Measurements from ENCODE around the gene CD2.

The CD2 gene

GRCh38 chr1:116762281-116762680 lies 8.1 kb downstream of the CD2 start:
- peak; percentile 41 to 61 for DNase-seq

DNA sequence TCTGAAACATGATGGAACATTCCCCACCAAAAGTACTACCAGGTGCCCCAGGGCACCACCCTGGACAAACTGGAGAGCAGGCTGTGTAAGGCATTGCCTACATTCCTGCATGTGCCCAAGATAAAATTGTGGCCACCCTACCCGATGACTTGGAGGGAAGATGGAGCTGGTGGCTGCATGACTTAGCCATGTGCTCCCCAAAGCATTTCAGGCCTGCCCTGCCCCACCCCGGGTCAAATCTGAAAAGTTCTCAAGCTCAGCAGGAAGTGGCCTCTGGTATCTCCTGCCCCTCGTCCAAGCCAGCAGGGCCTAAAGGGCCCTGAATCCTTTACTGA lies 8.5 kb downstream of the CD2 start:
- DNase-seq = no peak

GRCh38 chr1:116763116-116763786 lies 9.0 kb downstream of the CD2 start:
- no peak for DNase-seq

- peak in 1 of 2 experiments; percentile 55 for DNase-seq
These were observed 9.7 kb downstream of the CD2 start for GRCh38 chr1:116763787-116764465.

GRCh38 chr1:116764466-116764898 lies 10.3 kb downstream of the CD2 start:
- DNase-seq = no peak

GRCh38 chr1:116764906-116765862 lies 11.0 kb downstream of the CD2 start:
- DNase-seq = no peak

DNA sequence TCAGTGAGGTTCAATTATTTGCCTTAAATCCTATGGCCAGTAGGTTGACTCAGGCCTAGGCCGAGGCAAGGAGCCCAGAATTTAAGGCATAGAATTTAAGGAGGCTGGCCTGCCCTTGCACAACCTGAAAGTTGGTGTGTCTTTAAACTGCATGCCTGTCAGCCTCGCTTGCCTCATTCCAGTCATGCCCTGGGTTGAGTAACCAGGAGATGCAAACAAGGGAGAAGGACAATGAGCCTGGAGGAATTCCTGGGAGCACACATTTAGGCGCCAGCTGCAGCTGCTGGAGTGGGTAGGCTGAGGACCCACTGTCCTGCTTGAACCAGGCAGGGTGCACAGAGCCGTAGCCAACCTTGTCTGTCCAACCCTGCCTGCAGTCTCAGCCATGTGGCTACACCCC lies 11.7 kb downstream of the CD2 start:
- DNase-seq = no peak

DNA sequence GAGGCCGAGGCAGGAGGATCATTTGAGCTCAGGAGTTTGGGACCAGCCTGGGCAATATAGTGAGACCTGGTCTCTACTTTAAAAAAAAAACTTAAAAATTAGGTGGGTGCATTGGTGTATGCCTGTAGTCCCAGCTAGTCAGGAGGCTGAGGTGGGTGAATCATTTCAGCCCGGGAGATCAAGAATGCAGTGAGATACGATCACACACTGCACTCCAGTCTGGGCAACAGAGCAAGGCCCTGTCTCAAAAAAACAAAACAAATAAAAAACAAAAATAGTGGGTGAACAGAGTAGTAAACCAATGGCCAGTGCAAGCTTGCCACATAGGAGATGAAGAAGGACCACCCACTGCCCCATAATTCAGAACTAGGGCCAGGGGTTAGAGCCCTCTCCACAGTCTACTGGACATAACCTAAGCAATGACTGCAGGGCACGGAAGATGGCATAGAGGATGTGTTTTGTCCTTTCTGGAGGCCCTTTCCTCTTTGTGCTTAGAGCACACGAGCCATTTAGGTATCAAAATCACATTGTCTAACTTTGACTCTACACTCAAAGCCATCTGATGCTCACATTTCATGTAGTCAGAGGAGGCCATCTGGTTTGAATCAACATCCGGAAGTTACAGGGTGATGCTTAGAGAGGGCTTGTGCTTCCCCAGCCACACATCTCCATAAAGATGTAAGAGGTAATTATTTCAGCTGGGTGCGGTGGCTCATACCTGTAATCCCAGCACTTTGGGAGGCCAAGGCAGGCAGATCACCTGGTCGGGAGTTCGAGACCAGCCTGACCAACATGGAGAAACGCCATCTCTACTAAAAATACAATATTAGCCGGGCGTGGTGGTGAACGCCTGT lies 12.6 kb downstream of the CD2 start:
- no peak for DNase-seq

DNA sequence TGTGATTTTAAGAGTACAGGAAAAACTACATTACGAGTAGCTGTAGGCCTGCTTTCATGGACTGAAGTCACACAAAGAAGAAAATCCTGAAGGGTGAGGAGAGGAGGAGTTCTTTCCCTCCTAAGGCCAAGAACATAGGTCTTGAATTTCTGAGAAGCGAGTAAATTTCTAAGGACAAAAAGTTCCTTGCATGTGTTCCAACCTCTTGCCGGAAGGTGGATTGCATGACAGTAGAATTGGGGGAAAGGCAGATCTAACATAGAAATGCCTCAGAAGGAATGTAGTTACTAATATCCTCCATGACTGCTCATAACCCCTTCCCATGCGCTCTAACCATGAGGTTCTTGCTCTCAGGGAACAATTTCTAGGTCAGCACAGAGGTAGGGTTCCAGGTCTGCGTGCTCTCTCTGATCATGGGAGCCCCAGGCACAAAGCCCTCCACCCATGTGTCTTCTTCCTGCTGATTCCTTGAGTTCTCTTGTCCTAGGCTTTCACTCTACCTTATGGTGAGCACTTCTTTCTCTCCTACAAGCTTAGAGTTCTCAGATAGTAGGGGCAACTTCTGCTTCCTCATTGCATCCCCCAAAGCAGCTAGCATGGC lies 13.7 kb downstream of the CD2 start:
- no peak for DNase-seq

- DNase-seq = no peak
These were observed 14.3 kb downstream of the CD2 start for GRCh38 chr1:116768416-116769103.

DNA sequence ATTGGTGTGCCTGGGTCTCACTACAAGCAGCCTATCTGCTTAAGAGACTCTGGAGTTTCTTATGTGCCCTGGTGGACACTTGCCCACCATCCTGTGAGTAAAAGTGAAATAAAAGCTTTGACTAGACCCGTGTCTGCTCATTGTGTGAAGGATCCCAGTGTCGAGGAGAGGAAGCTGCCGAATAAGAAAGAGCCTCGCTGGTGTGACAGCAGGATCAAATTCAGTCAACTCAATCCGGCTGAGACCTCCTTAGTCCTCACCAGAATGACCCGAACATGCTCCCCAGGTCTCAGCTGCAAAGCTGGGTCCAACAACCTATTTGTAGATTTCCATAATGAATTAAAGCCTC lies 14.8 kb downstream of the CD2 start:
- DNase-seq = no peak

- DNase-seq = no peak
These were observed 15.3 kb downstream of the CD2 start for GRCh38 chr1:116769561-116769977.

DNA sequence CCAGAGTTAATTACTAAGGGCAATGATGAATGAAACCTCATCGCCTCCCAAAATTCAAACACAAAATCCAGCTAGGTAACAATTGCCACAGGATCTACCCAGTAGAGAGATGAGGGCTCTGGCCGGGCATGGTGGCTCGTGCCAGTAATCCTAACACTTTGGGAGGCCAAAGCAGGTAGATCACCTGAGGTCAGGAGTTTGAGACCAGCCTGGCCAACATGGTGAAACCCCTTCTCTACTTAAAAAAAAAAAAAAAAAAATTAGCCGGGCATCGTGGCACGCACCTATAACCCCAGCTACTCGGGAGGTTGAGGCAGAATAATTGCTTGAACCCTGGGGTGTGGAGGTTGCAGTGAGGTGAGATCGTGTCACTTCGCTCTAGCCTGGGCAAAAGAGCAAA lies 15.8 kb downstream of the CD2 start:
- no peak for DNase-seq

GRCh38 chr1:116770625-116771024 lies 16.4 kb downstream of the CD2 start:
- no peak for DNase-seq

GRCh38 chr1:116771997-116772647 lies 17.9 kb downstream of the CD2 start:
- DNase-seq = no peak

GRCh38 chr1:116772648-116773045 lies 18.4 kb downstream of the CD2 start:
- DNase-seq = no peak

- DNase-seq = no peak
These were observed 21.0 kb downstream of the CD2 start for GRCh38 chr1:116775116-116775752.

DNA sequence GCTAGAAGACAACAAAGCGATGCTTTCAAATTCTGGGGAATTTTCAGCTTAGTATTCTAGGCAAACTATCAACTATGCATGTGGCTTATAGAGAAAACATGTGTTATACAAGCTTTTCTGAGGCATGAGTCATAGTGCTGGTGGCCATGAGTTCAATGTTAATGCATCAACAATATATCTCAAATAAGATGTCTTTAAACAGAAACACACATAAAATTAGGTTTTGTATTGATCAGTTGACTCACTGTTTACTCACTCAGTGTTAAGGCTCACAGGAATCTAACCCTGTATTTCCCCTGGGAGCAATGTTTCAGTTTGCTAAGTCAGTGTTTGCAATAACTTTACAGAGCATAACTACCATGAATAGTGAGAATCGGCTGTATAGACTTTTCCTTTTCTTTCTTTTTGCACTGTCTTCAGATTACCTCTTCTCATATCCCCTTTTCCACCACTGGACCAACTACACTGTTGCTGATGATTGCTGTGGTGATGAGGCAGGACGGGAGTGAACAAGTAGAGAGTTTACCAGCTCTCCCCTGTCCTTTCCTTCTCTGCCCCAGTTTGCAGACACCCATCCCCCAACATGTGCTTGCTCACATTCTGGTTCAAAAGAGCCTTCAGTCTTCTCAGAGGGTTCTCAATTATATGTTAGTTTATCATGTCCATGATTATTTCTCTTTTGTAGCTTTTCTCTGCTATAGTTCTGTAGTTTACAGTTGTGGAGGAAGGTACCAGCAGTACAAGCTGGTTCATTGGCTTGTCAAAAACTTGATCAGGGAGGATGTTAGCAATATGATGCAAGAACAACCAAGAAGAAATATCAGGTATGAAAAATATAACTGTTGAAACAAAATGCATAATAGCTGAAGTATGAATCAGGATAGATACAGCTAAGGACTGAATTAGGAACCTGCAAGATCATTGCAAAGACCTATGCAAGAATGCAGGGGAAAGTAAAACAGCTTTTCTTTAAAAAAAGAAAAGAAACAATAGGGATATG lies 23.9 kb downstream of the CD2 start:
- no peak for DNase-seq

- DNase-seq = no peak
These were observed 26.8 kb downstream of the CD2 start for GRCh38 chr1:116781034-116781433.

All from NCI-H526 (cell line).